Right atrium auricular region (tissue), 2 donors: Measurements from ENCODE around the gene GFAP. TPM values are rescaled to one million over a fixed set of nuclear protein-coding genes. Genes with fewer than 3 reads are reported as not detected.
A peak's percentile ranks its signal among the peaks of the same experiment; 100 is the strongest.

Experiments used
- DNase-seq: peaks from one replicate; pipeline ENCODE4 v3.0.0-alpha.2; 2019; ENCODE audit warnings: low spot score
- H3K27ac ChIP-seq, 2 donors: fragments of 200-600 bp; sonication (generic); 1 replicate in 1 of 2; 2 replicates in 1 of 2; pipeline ENCODE4 v1.5.1; 2016 to 2019
- H3K27me3 ChIP-seq, 2 donors: fragments of 200-600 bp; sonication (generic); one replicate each; pipeline versions ENCODE4 v1.5.1 to v1.6.0; 2017 to 2019
- H3K36me3 ChIP-seq: fragments of 200-600 bp; sonication (generic); one replicate; pipeline ENCODE4 v1.5.1; 2016
- H3K4me1 ChIP-seq, 2 donors: fragments of 200-600 bp; sonication (generic); one replicate each; pipeline versions ENCODE4 v1.5.1 to v1.6.0; 2017 to 2019
- H3K4me3 ChIP-seq, 2 donors: fragments of 200-600 bp; sonication (generic); 1 replicate in 1 of 2; 2 replicates in 1 of 2; pipeline ENCODE4 v1.5.1; 2017 to 2019; ENCODE audit warnings: mild to moderate bottlenecking in 1 of 2, moderate library complexity in 1 of 2
- H3K9me3 ChIP-seq, 2 donors: fragments of 200-600 bp; sonication (generic); one replicate each; pipeline ENCODE4 v1.5.1; 2019
- CTCF ChIP-seq, 2 donors: fragments of 200-600 bp; sonication (generic); IDR thresholded peaks; one replicate each; pipeline ENCODE4 v1.5.1; 2019; ENCODE audit warnings: antibody characterized with exemption in 2 of 2
- total RNA-seq, 2 donors: library from RNA; depleted of rRNA; stranded (reverse); fragments of >200 nt; gene quantifications; one replicate each; pipeline ENCODE4 v1.1.0, GENCODE V29; 2016

Gene GFAP
- total RNA-seq, 2 donors from 2014 or later, result 4.6 to 5.3 TPM

DNA sequence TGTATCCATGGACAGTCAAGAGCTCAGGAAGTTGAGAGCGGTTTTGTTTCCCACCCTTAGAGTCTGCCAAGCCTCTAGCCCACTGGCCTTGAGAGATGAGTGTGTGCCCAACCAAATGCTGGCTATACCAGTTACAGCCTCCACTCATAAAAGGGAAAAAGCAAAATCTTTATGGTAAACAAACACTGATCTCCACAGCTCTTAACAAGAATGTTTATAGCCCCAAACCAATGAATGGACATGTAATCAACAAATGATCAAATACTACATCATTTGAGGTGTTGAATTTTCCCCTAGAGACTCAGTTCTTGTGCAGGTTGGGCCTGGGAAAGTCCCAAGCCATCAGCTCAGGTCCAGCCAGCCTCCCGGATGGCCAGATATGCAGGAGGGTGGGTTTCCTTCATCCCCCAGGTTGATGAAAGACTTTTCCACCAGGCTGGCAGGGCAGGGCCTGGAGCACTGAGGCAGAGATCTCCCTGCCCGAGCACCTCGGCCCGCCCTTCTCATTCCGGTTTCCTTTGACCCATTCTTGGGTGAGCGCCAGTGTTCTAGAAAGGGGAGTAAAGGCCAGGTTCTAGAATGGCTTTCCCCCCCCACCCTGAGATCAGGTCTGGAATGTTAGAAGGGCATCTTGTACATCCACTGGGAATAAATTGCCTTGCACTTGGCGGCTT lies 12.2 kb downstream of the GFAP start:
- Histone ChIP-seq H3K27ac (no peak overlapping the region), H3K9me3 (no peaks in the 10 kb centered on the region), H3K4me3 (no peak overlapping the region), H3K27me3 (no peaks in the 10 kb centered on the region), H3K36me3 (no peaks in the 10 kb centered on the region), H3K4me1 (peaks cover 0 to 16% of the 10 kb centered on the region in 2 donors)
- DNase-seq, result no peak
- TF ChIP-seq CTCF (IDR thresholded peaks at IDR 0.05), result no peak

- peaks cover 0 to 22% of the 10 kb centered on the region in 2 donors for H3K4me1 ChIP-seq
- TF ChIP-seq CTCF (IDR thresholded peaks at IDR 0.05), result no peak
- H3K27me3 ChIP-seq, result no peaks in the 10 kb centered on the region
- no peak for DNase-seq
- H3K36me3 ChIP-seq, result no peaks in the 10 kb centered on the region
- H3K9me3 ChIP-seq, result no peaks in the 10 kb centered on the region
- H3K27ac ChIP-seq, result no peak overlapping the region
- H3K4me3 ChIP-seq, result no peak overlapping the region
Observed at GRCh38 chr17:44902135-44902760, 13.1 kb downstream of the GFAP start.

- Histone ChIP-seq H3K27ac (no peak overlapping the region), H3K4me1 (peaks cover 0 to 22% of the 10 kb centered on the region in 2 donors)
Observed at GRCh38 chr17:44901411-44901921, 13.8 kb downstream of the GFAP start.

DNA sequence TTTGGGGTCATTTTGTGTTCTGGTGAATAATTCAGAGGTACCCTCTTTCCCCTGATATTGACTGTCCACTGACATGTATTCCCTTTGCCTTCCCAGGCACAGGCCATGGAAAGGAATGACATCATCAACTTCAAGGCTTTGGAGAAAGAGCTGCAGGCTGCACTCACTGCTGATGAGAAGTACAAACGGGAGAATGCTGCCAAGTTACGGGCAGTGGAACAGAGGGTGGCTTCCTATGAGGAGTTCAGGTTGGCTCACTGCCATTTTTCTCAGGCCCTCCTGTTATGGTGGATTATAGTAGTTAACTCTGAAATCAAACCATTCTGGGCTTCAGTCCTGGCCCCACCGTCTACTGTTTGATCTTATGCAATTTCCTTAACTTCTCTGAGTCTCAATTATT lies 14.4 kb downstream of the GFAP start:
- Histone ChIP-seq H3K4me3 (no peak overlapping the region), H3K4me1 (peaks cover 0 to 22% of the 10 kb centered on the region in 2 donors), H3K27ac (no peak overlapping the region), H3K9me3 (no peaks in the 10 kb centered on the region), H3K36me3 (no peaks in the 10 kb centered on the region), H3K27me3 (no peaks in the 10 kb centered on the region)
- no peak for TF ChIP-seq CTCF (IDR thresholded peaks at IDR 0.05)
- no peak for DNase-seq

More at GRCh38 chr17:44901411-44901921, 13.8 kb downstream of the GFAP start:
- Histone ChIP-seq H3K4me3 (no peak overlapping the region), H3K9me3 (no peaks in the 10 kb centered on the region), H3K36me3 (no peaks in the 10 kb centered on the region), H3K27me3 (no peaks in the 10 kb centered on the region)
- TF ChIP-seq CTCF (IDR thresholded peaks at IDR 0.05), result no peak
- no peak for DNase-seq

DNA sequence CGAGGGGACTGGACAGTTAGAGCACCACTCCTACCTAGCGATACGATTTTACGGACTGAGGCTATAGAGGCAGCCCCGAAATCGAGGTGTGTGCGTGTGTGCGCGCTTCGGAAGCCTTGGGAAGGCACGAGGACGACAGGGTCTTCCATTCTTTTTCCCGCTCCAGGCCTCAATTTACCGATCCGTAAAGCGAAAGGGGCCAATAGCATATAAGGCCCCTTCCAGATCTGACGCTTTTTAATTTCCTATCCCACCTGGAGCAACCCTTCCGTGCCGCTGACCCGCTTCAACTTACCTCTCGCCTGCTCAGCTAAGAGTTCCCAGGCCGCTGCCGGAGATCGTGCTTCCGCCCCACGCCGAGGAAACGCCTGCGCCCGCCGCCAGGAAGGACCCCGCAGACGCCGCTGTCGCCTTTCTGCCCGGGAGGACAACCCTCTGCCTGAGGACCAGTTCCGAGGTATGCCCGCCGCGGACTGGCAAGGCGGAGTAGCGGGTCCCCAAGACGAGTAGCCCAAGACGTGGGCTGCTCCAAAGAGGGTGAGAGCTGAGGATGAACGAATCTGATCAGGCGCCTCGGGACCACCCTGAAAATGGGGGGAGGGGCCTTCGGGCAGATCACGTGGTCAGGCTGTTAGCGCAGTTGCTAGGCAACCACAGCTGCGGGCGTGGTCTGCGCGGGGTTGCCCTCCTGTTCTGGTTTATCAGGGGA lies 16.1 kb downstream of the GFAP start, which contains the start of gene EFTUD2:
TSS of gene EFTUD2 (minus strand) at position 372 of the 709 bp plus-strand sequence. CDS start 4,924 bp downstream, outside the sequence.
- no peak for TF ChIP-seq CTCF (IDR thresholded peaks at IDR 0.05)
- H3K9me3 ChIP-seq, result no peaks in the 10 kb centered on the region
- H3K4me3 ChIP-seq, result peak within 1 kb of the TSS; percentile 65 to 81
- H3K27ac ChIP-seq, result peak within 1 kb of the TSS; percentile 90 to 92
- DNase-seq, result peak; percentile 91
- peaks cover 2% of the 10 kb centered on the region for H3K36me3 ChIP-seq
- H3K4me1 ChIP-seq, result peaks cover 0 to 22% of the 10 kb centered on the region in 2 donors
- no peaks in the 10 kb centered on the region for H3K27me3 ChIP-seq
